GM19455 (cell line): Measurements from ENCODE around the gene LRRC8B.
A peak's percentile ranks its signal among the peaks of the same experiment; 100 is the strongest.

Source experiments
- ATAC-seq: cut with Tn5 transposase; IDR thresholded peaks from one replicate; pipeline ENCODE4 v1.9.1; 2021; ENCODE audit not compliant: unreplicated experiment

LRRC8B gene

DNA sequence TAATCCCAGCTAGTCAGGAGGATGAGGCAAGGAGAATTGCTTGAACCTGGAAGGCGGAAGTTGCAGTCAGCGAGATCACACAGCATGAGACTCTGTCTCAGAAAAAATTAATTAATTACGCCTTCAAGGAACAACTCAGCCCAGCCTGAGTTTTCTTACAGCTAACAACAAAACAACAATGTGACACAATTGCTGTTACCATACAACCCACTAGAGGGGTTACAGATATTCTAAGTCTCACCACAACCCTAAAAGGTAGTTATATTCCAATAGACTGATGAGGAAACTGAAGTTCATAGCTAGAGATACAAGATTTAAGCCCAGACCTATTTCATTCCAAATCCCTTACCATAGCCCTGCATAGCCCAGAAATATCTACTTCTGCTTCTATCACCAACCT is 105.4 kb downstream of the LRRC8B start:
- ATAC-seq, result no peak

DNA sequence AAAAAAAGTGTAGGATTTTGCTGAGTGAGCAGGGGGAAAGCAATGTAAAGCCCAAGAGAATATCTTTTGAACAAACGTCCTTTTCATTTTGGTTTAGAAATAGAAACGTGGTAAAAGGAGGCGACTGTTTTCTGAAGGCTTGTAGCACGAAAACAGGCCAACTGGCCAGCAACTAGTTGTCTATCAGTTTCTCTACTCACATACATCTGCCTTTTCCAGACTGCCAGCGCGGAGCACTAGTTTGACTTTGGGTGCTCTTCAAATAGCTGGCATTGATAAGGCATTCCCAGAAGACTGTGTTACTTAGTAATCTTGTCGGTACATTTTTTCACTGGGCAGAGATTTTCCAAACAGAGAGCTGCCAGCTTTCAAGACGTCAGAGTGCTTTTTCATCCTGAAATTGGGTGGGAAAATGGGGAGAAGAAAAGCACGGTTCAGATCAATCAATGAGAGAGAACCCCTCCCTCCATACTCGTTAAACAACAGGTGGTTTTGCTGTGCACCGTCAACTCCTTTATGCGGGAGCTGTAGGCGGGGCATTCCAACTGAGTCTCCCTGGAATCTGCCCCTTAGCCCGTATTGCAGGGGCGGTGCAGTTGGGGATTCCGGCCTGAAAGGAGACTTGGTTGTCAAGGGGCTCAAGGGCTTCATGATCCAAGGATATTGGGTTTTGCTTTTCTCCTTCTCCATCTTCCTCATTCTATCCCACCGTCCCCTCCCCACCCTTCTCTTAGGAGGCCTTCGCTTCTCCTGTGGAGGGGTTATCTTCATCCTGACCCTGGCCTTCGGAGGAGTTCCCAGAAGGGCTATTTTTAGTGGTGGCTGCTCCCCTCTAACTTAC is 107.4 kb downstream of the LRRC8B start:
- ATAC-seq, result no peak

- ATAC-seq, result peak; percentile 85
Observed at GRCh38 chr1:89632657-89633247, 108.1 kb downstream of the LRRC8B start, which contains the start of gene LRRC8C. TSS of gene LRRC8C (plus strand) at chr1:89633120. CDS start at chr1:89686474, 53,354 bp downstream.

DNA sequence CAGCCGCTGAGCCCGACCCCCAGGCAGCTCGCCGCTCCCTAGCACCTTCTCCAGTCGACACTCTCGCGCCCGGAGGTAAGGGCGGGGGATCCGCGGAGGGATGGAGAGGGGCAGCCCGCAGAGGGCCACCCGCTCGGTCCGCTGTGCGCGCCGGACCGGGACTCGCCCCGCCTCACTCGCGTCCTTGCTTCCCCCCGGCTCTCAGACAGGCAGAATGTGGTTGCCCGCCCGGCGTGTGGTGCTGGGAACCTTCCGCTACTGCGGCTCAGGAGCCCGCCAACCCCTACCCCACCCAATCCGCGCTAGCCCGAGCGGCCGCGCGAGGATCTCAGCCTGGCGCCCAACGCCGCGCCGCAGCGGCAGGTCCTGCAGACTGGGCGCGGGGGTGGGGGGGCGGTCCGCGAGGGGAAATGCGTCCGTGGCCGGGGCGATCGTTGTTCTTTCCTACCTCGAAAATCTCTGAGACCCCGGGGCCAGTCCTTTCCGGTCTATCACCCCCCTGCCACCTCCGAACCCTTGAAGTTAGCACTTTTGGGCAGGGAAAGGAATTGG is 108.7 kb downstream of the LRRC8B start:
- peak; percentile 47 for ATAC-seq

DNA sequence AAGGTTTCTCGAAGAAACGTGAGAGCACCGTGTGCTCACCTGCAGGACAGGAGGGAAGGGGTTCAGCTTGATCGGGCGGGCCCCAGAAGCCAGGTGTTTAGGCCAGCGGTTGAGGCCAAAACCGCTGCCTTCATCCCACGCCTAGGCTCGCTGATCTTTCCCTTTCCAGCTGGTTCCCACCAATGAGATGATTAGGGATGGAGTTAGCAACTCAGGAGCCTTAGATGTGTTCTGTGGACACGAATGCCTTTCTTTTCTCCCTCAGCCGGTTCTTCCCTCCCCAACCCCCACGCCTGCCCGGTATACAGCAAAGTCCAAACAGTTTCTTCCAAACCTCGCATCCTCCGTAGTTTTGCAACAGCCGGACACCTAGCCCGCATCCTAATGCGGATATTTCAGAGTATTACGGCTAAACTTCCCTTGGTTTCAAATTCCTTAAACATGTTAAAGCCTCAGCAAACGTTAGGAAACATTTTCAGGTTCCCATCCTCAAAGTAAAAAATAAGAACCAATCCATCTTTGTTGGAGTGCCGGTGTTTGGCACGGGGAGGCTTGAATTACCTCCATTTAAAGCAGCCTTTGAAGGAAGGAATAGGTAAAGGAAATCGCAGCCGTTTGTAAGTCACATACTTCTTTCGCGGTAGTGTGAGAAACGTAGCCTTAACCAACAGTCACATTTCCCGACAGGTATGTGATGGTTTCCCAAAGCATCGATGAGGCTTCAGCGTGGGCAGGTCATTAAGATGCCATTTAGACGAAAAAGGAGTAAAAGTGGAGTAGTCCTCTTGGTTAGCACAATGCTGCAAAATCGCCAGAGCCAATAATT is 109.4 kb downstream of the LRRC8B start:
- peak; percentile 16 for ATAC-seq

DNA sequence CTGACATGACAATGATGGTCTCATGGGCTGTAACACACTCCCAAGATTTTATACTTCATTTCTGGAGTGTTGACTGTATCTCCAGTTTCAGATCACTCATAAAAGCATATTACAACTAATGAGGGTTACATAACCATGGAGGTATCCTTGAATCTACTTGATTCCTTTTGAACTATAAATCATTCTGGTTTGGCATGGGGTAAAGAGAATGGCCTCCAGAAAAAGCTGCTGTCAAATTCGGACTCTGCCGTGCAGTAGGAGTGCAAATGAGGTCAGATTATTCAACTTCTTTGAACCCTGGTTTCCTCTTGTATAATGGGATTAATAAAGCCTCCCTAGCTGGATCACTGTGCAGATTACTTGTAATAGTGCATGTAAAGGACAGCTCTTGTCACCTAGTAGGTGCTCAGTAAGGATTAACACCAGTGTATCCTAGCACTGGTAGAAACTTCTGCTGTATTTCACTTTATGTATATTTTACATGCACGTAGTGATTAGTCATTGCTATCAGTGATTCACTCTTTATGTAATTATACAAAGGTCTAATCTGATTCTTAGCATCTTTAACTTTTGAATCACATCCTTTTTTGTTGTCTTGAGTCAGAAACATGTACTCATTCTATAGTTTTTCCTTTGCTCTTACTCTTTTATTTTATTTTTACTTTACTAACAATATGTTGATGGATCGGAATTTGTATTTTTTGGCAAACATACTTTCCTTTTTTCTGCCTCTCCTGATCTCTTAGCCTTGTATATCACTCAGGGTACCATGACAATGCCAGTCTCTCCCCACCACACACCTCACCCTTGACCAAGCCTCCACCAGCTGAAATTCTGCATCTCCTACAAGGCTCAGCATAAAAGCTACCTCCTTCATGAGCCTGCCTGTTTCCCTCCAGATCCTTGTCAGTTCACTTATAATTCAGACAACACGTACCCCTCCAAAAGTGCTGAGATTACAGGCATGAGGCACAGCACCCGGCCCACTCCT is 111.5 kb downstream of the LRRC8B start:
- no peak for ATAC-seq

DNA sequence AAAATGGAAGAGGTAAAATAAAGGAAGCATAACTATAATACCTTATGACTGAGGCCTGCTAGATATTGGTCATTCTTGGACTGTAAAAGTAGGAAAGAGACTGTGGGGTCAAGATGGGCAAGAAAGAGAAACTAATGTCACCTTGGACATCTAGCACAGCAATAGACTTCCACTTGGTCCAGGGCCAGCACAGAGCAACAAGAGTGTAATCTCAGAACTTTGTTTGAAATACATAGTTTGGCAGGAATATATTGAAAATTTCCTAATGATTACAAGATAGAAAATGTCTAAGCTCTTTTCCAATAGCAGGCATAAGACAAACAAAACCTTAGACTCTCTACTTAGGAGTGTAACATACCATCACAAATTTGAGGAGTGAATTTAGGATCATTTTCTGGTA is 112.9 kb downstream of the LRRC8B start:
- ATAC-seq, result no peak

DNA sequence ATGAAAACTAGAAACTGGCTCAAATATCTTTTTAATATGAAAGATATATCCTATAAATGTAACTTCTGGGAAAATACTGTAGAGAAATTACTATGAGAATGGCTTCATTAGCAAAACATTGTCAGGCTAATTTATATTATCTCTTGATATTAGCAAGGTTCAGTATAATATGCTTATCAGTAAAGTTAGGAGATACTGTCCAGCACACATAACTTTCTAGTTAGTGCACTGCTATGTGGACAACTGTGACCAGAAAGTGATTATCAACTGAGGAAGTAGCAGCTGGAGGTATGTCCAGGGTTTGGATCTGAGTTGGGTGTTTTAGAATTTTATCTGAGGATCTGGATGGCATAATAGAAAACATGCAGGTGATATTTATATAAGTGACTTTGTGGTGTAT is 115.8 kb downstream of the LRRC8B start:
- no peak for ATAC-seq

GRCh38 chr1:89641781-89642180 is 117.2 kb downstream of the LRRC8B start:
- ATAC-seq, result no peak

- no peak for ATAC-seq
Observed at GRCh38 chr1:89643577-89643976, 118.9 kb downstream of the LRRC8B start.

DNA sequence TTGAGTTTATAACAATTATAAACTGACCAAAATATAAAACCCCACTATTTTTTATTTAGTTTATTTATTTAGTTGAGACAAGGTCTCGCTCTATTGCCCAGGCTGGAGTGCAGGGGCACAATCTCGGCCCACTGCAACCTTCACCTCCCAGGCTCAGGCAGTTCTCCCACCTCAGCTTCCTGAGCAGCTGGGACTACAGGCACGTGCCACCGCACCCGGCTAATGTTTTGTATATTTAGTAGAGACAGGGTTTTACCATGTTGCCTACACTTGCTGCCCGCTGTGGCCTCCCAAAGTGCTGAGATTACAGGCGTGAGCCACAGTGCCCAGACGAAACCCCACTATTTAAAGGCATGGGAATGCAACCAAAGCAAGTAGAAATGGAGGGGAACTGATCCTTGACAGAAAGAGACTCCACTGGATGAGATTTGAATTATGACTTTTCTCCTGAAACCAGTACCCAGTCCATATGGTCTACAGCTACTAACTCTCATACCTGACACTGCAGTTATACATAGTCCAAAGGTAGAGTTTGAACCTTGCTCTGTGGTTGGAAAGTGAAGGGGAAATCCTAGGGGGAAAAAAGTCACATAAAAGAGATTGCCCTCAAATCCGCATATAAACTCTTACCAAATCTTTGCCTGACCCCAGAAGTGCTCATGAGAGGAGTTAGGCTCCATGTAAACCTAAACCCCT is 119.6 kb downstream of the LRRC8B start:
- no peak for ATAC-seq

GRCh38 chr1:89646259-89646658 is 121.6 kb downstream of the LRRC8B start:
- ATAC-seq, result no peak
